Stimulated activated CD8-positive, alpha-beta memory T cell treated with anti-CD3 and anti-CD28 coated beads, Interleukin-12 subunit alpha, Interleukin-12 subunit beta, amount 100 ng/mL, for 24 hours (primary cell): ENCODE results near the gene RGS6.

Source experiments
- DNase-seq: peaks from one replicate; pipeline ENCODE4 v3.0.0-alpha.2; 2020; ENCODE audit errors: extremely low read depth

The RGS6 gene

GRCh38 chr14:72607386-72608130 is 675.3 kb downstream of the RGS6 start:
- DNase-seq = no peak

DNA sequence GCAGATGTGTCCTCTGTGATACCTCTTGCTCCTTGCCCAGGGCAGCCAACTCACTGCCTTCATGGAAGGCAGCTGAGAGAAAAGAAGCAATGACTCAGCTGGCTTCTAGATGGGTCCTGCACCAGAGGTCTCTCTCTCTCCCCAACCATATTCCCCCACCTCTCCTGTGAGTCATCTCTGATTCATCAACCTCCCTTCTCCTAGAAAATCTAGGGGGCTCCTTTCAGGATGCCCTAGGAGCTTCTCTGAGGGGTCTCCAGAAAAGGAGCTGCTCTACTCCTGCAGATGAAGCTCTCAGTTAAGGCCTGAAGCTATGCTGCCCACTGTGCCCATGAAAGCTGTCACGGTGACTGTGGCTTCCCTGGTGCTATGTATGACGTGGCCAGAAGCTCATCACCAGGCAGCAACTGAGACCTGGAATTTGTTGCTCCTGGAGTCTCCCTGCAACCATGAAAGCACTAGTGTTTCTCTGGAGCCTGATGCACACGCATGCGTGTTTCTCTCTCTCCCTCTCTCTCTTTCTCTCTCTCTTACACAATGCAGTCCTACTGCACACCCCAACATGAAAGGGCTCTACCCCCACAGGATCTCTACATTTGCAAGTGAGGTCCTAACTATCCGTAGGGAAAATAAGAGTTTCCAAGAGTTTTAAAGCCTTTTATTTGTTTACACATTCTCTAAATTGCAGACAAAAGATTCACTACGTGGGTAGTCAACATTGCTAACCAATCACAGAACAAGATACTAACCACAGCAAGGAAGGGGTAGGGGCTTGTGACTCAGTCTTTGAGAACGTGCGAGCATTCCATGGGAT is 676.4 kb downstream of the RGS6 start:
- DNase-seq = no peak

- no peak for DNase-seq
Observed at GRCh38 chr14:72609205-72609916, 677.1 kb downstream of the RGS6 start.

DNA sequence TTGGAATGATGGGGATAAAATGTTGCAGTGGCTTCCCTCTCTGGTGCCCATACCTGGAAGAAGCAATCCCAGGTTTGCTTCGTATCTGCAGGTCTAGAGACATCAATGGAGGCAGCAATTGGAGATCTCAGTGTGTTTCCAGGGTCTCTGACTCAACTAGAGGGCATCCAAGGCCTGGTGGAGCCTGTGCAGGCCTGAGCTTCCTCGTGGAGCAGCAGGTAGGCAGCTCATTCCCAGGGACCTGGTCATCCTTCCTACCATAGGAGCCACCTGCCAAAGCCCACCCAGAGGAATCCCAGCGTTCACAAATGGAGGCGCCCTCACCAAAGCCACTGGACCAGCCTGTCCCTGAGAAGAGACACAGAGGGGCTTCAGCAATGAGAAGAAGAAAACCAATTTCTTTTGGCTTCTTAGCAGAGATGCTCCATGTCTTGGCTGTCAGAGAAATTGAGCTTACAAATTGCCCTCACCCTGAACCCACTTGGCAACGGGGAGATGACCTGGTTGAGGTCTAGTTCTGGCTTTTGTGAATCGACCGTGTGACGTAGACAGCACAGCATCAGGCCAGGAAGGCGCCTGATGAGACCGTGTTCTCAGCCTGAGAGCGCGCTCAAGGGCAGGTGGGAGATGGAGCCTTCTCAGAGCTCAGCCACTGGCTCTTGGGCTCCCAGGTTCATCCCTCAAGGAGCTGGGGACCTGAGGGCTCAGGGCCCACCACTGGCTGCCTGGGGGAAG is 678.0 kb downstream of the RGS6 start:
- no peak for DNase-seq

- DNase-seq = no peak
Observed at GRCh38 chr14:72610831-72611200, 678.6 kb downstream of the RGS6 start.

DNA sequence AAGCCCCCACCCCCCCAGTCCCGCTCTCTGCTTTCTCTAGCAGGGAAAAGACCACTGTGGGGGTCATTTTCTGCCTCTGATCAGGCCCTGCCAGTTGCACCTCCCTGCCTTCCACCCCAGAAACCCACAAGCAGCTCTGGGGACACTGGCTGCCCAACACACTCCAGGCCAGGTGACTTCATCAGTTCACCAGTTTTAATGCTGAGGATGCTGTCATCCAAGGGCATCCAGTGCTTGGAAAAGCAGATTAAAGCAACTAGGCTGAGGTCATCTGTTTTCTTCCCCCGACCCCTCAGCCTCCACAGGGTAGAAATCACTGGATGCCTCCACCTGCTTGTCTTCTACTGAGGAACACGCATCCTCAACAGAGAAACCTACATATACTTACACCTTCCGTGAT is 679.3 kb downstream of the RGS6 start:
- DNase-seq = no peak

- no peak for DNase-seq
Observed at GRCh38 chr14:72612041-72612440, 679.8 kb downstream of the RGS6 start.

- no peak for DNase-seq
Observed at GRCh38 chr14:72613231-72613974, 681.2 kb downstream of the RGS6 start.

DNA sequence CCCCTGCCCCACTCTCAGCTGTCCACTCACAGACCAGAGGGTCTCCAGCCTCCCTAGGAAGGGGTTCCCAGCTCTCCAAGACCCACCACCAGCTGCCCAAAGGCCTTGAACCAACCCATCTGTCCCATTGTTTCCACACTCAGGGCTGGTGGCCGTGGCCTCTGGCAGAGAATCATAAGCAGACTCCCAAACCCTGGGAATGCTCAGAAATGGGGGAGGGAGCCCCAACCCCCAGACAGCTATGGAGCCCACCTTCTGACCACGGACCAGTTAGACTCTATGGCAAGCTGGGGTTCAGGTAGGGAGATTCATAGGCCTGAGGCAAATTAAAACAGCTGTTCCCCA is 681.7 kb downstream of the RGS6 start:
- no peak for DNase-seq

GRCh38 chr14:72614365-72614764 is 682.1 kb downstream of the RGS6 start:
- no peak for DNase-seq

DNA sequence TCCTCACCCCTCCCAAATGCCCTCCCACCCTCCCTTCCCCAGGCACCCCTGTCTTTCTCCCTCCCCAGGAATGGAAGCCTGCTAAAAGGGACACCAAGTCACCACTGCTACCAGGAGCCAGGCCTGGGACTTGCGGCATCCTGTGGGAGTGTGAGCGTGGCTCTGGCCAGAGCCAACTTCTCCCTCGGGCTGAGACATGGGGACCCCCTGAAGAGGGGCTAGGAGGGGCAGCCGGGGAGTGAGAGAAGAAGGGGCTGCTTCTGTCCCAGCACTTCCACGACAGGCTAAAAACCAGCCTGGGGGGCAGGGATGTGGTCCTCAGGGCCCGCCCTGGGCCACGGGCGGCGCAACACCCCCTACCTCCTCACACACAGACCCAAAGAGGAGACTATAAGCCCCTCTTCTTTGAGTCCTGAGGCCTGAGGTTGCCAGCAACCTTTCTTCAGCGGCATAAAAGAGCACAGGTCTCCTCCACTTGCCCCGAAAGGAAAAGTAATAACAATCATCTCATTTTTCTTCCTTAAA is 682.7 kb downstream of the RGS6 start:
- no peak for DNase-seq

- DNase-seq = no peak
Observed at GRCh38 chr14:72615451-72616121, 683.4 kb downstream of the RGS6 start.
